GM21786 (cell line): ENCODE measurements around the gene WDCP.

Experiments
- ATAC-seq: cut with Tn5 transposase; IDR thresholded peaks from one replicate; pipeline ENCODE4 v1.9.1; 2021; ENCODE audit not compliant: unreplicated experiment

Gene WDCP

DNA sequence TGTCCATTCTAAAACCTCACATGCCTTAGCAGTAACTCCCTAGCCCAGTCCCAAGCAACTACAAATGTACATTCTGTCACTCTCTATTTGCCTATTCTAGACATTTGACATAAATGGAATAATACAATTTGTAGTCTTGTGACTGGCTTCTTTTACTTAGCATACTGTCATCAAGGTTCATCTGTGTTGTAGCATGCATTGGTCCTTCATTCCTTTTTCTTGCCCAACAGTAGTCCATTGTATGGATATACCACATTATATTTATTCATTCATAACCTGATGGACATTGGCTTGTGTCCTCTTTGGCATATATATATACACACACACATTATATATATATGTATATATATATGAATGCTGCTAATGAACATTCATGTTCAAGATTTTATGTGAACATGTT is 39.5 kb downstream of the WDCP start:
- ATAC-seq: no peak

DNA sequence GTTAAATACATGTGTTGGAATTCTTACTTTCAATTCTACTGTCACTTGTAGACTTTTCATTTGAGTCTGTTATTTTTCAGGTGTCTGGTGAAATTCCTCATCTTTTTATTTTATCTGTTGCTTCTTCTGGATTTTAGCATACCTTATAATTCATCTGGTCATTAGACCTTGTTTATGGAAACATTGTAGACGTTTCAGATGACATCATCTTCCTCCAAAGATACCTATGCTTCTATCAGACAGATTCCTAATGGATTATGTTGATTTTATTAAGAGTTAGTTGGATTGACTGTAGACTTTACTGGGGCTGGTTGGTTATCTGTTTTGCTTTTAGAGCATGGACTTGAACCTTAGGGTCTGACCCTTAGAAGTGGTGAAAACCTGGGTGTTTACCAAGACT is 52.6 kb downstream of the WDCP start:
- ATAC-seq: no peak

DNA sequence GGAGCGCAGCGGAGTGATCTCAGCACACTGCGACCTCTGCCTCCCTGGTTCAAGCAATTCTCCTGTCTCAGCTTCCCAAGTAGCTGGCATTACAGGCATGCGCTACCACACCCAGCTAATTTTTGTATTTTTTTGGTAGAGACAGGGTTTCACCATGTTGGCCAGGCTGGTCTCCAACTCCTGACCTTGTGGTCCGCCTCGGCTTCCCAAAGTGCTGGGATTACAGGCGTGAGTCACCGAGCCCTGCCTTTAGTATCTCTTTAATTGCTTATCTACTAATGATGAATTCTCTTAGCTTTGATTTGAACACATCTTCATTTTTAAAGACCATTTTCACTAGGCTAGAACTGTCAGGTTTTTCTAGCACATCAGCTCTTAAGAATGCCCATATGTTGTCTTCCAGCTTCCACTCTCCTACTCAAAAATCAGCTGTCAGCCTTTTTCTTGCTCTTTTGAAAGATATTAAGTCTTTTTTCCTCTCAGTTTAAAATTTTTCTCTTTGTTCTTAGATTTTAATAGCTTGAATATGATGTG is 53.4 kb downstream of the WDCP start:
- no peak for ATAC-seq

- no peak for ATAC-seq
These were observed 54.3 kb downstream of the WDCP start for GRCh38 chr2:23992931-23993330.

DNA sequence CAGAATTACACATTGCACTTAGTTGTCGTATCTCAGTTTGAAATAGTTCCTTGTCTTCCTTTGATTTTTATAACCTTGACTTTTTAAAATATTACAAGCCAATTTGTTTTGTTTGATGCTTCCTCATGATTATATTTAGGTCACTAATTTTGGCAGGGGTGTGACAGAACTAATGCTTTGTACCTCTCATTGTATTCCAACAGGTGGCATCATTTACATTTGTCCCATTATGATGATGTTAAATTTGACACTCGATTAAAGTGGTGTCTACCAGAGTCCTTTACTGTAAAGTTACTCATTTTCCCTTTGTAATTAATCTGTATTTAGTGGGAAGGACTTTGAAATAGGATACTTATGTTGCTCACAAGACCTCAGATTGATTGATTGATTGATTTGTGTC is 58.8 kb downstream of the WDCP start:
- no peak for ATAC-seq
